SU-DHL-6 (cell line): Measurements from ENCODE around the gene CYB561.

Experiments
- H2AFZ ChIP-seq: fragments of 200-600 bp; sonication (generic); 2 replicates; pipeline ENCODE4 v1.6.1; 2014; ENCODE audit warnings: low read depth, mild to moderate bottlenecking, moderate library complexity, mixed read lengths, antibody characterized with exemption, low read length; ENCODE audit not compliant: severe bottlenecking
- H3F3A ChIP-seq: fragments of 200-600 bp; shearing (Covaris generic); 2 replicates; pipeline ENCODE4 v1.6.0; 2016; ENCODE audit warnings: antibody characterized with exemption, mild to moderate bottlenecking; ENCODE audit not compliant: insufficient read depth
- H3K27ac ChIP-seq: fragments of 200-600 bp; sonication (generic); 2 replicates; pipeline ENCODE4 v1.5.1; 2016; ENCODE audit warnings: low read depth, mild to moderate bottlenecking, low read length, moderate library complexity, mixed read lengths
- H3K27me3 ChIP-seq: fragments of 200-600 bp; sonication (generic), shearing (Covaris generic); 2 replicates; pipeline ENCODE4 v1.6.0; 2014; ENCODE audit warnings: mild to moderate bottlenecking, low read length
- H3K36me3 ChIP-seq: fragments of 200-600 bp; sonication (generic); 2 replicates; pipeline ENCODE4 v1.6.1; 2014; ENCODE audit warnings: mild to moderate bottlenecking, low read length, mixed read lengths
- H3K4me2 ChIP-seq: fragments of 300-600, 200-600 bp; shearing (Covaris generic), sonication (generic); 2 replicates; pipeline ENCODE4 v1.6.0; 2014; ENCODE audit warnings: low read length, low read depth, mild to moderate bottlenecking; ENCODE audit not compliant: poor library complexity, severe bottlenecking
- H3K4me3 ChIP-seq: fragments of 200-600 bp; sonication (generic); 2 replicates; pipeline ENCODE4 v1.5.1; 2014; ENCODE audit warnings: antibody characterized with exemption, low read length, mild to moderate bottlenecking, mixed read lengths; ENCODE audit not compliant: insufficient read depth, poor library complexity, severe bottlenecking
- H3K79me2 ChIP-seq: fragments of 200-600 bp; sonication (generic); 2 replicates; pipeline ENCODE4 v1.6.1; 2014; ENCODE audit warnings: mild to moderate bottlenecking, low read length, moderate library complexity; ENCODE audit not compliant: insufficient read depth
- H3K9ac ChIP-seq: fragments of 200-600 bp; sonication (generic); 2 replicates; pipeline ENCODE4 v1.7.0; 2014; ENCODE audit warnings: mild to moderate bottlenecking, low read length
- H3K9me2 ChIP-seq: fragments of 200-600 bp; sonication (generic); replicated peaks from 2 replicates; pipeline ENCODE4 v1.6.1; 2014; ENCODE audit warnings: low read length; ENCODE audit not compliant: insufficient read depth
- H3K9me3 ChIP-seq: fragments of 200-600 bp; sonication (generic); 2 replicates; pipeline ENCODE4 v1.6.1; 2014; ENCODE audit warnings: low read length, mixed read lengths; ENCODE audit not compliant: insufficient read depth
- H4K20me1 ChIP-seq: fragments of 200-600 bp; sonication (generic); 2 replicates; pipeline ENCODE4 v1.6.1; 2014; ENCODE audit warnings: low read depth, mild to moderate bottlenecking, antibody characterized with exemption, low read length, moderate library complexity, mixed read lengths
- EZH2phosphoT487 ChIP-seq: fragments of 200-600 bp; sonication (generic), shearing (Covaris generic); conservative IDR thresholded peaks from 2 replicates; pipeline ENCODE4 v1.6.1; 2018; ENCODE audit warnings: mild to moderate bottlenecking, antibody characterized with exemption, low read length, moderate library complexity, mixed read lengths
- TF ChIP-seq, protein P1 (sequence below): fragments of 200-600 bp; sonication (generic); IDR thresholded peaks from one replicate; pipeline ENCODE4 v1.5.1; 2017; ENCODE audit warnings: antibody characterized with exemption, mild to moderate bottlenecking, low read length, moderate library complexity; ENCODE audit not compliant: insufficient read depth, poor library complexity, severe bottlenecking

Gene CYB561

DNA sequence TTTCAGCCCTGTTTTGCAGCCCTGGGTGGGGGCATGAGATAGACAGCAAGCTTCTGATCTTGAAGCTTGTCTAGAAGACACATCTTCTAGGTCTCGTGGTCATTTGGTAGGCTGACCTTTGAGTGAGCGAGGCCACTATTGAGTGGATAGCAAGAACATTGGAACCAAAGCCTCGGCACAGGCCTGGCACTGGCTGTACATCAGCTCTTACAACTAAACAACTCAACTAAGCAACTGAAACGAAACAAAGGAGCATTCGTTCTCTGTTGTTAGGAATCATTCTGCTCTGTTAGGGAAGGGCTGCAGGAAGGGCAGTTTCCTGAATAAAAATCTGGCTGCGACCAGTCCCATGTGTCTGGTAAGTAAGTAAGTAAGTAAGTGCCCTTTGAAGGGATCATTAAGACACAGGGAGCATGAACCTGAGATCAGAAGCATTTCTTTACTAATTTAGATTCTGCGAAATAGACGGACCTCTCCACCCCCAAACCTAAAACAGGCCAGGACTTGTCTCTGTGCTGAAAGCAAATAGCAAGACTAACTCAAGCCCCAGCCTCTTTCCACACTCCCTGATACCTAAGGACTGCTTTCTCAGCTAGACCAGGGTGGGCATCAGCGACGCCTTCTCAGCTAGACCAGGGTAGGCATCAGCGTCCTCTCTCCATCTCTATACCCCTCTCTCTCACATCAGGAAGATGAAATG lies 22.7 kb downstream of the CYB561 start:
- Histone ChIP-seq H3K9me2 (no peaks in the 10 kb centered on the region), H3K36me3 (no peaks in the 10 kb centered on the region), H3K27ac (no peak overlapping the region), H3K27me3 (no peaks in the 10 kb centered on the region), H3K79me2 (no peaks in the 10 kb centered on the region), H3K9me3 (no peaks in the 10 kb centered on the region), H3F3A (no peaks in the 10 kb centered on the region), H3K4me3 (no peak overlapping the region), H2AFZ (no peak overlapping the region), H3K4me2 (no peak overlapping the region), H3K9ac (no peak overlapping the region), H4K20me1 (no peaks in the 10 kb centered on the region; the same call in 1 of the 2 replicates)
- TF ChIP-seq EZH2phosphoT487, result no peak
- TF ChIP-seq, protein P1, sequence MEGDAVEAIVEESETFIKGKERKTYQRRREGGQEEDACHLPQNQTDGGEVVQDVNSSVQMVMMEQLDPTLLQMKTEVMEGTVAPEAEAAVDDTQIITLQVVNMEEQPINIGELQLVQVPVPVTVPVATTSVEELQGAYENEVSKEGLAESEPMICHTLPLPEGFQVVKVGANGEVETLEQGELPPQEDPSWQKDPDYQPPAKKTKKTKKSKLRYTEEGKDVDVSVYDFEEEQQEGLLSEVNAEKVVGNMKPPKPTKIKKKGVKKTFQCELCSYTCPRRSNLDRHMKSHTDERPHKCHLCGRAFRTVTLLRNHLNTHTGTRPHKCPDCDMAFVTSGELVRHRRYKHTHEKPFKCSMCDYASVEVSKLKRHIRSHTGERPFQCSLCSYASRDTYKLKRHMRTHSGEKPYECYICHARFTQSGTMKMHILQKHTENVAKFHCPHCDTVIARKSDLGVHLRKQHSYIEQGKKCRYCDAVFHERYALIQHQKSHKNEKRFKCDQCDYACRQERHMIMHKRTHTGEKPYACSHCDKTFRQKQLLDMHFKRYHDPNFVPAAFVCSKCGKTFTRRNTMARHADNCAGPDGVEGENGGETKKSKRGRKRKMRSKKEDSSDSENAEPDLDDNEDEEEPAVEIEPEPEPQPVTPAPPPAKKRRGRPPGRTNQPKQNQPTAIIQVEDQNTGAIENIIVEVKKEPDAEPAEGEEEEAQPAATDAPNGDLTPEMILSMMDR, result no peak

DNA sequence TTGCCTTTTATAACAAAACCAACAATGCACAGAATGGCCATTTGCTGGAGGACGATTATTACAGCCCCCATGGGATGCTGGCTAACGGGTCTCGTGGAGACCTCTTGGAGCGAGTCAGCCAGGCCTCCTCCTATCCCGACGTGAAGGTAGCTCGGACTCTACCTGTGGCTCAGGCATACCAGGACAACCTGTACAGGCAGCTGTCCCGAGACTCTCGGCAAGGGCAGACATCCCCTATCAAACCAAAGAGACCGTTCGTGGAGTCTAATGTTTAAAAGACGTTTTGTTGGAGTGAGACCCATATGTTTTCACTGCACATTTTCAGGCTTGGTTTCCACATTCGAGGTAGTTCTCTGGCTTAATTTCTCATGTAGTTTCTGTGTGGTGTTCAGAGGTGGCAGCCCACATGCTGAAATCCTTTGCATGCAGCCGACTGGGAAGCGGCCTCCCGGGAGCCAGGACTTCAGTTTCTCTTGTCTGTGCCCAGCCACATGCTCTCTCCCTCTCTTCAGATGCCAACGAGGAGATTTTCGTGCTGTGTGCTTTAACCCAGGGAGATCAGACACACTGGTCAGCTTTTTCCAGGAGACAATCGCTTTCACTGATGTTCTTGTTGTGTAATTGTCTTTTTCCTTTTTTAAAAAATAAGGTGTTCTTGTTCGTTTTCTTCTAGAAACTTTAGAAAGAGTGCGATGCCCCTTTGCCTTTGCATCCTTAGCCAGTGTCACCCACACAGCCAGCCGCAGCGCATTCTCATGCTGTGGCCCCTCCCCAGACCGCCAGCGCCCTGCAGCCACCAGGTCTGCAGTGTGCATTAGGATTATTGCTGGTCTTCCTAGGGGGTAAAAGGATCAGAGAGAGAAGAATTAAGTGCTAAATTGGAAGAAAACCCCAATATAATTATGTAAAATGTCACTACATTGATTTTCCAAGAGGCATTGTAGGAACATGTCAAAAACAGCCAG lies 24.1 kb downstream of the CYB561 start:
- Histone ChIP-seq H3K79me2 (no peaks in the 10 kb centered on the region), H3K4me2 (no peak overlapping the region), H3K9me3 (no peaks in the 10 kb centered on the region), H3F3A (no peaks in the 10 kb centered on the region), H3K9me2 (no peaks in the 10 kb centered on the region), H3K27me3 (no peaks in the 10 kb centered on the region), H3K27ac (no peak overlapping the region), H2AFZ (no peak overlapping the region), H4K20me1 (no peaks in the 10 kb centered on the region; the same call in 1 of the 2 replicates), H3K36me3 (no peaks in the 10 kb centered on the region), H3K9ac (no peak overlapping the region), H3K4me3 (no peak overlapping the region)
- no peak for TF ChIP-seq EZH2phosphoT487
- TF ChIP-seq, protein P1, result no peak

DNA sequence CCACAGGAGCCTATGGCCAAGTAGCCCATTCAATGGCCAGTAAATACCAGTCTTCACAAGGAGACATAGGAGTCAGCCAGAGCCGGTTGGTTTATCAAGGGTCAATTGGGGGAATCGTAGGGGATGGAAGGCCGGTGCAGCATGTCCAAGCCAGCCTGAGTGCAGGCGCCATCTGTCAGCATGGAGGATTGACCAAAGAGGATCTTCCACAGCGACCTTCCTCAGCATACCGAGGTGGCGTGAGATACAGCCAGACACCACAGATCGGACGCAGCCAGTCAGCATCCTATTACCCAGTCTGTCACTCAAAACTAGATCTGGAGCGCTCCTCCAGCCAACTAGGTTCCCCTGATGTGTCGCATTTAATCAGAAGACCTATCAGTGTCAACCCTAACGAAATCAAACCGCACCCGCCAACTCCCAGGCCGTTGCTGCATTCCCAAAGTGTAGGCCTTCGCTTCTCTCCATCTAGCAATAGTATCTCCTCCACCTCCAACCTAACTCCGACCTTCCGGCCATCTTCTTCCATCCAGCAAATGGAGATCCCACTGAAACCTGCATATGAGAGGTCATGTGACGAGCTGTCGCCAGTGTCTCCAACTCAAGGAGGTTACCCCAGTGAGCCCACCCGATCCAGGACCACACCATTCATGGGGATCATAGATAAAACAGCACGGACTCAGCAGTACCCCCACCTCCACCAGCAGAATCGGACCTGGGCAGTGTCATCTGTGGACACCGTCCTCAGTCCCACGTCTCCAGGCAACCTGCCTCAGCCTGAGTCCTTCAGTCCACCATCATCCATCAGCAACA lies 25.0 kb downstream of the CYB561 start:
- H3K27ac ChIP-seq, result no peak overlapping the region
- TF ChIP-seq EZH2phosphoT487, result no peak
- TF ChIP-seq, protein P1, result no peak
- H4K20me1 ChIP-seq, result no peaks in the 10 kb centered on the region; the same call in 1 of the 2 replicates
- H3K27me3 ChIP-seq, result no peaks in the 10 kb centered on the region
- H3K9ac ChIP-seq, result no peak overlapping the region
- no peaks in the 10 kb centered on the region for H3K9me3 ChIP-seq
- H3K4me2 ChIP-seq, result no peak overlapping the region
- H3K4me3 ChIP-seq, result no peak overlapping the region
- H3K36me3 ChIP-seq, result no peaks in the 10 kb centered on the region
- H2AFZ ChIP-seq, result no peak overlapping the region
- no peaks in the 10 kb centered on the region for H3K9me2 ChIP-seq
- H3F3A ChIP-seq, result no peaks in the 10 kb centered on the region
- no peaks in the 10 kb centered on the region for H3K79me2 ChIP-seq
